Stimulated activated naive B cell treated with anti-CD40 and anti-IgM and Interleukin-4, amounts not matched to agents 10 μg/mL and 1 μg/mL and 100 μg/mL, for 72 hours (primary cell): ENCODE results near the gene ABCB1.
A peak's percentile ranks its signal among the peaks of the same experiment; 100 is the strongest.

Source experiments
- ATAC-seq, 2 donors: fragments of 150-1000 bp; cut with Tn5 transposase; replicated peaks; 2 replicates each; pipeline ENCODE4 v1.10.0; 2021; ENCODE audit warnings: moderate library complexity in 1 of 2
- DNase-seq: peaks from one replicate; pipeline ENCODE4 v3.0.0; 2021
- H3K27ac Mint-ChIP-seq: one replicate; pipeline ENCODE4 v1.8.0; 2022; ENCODE audit warnings: mild to moderate bottlenecking, mixed read lengths
- H3K27me3 Mint-ChIP-seq, 2 donors: one replicate each; pipeline ENCODE4 v1.8.0; 2022; ENCODE audit warnings: mixed read lengths in 2 of 2
- H3K36me3 Mint-ChIP-seq, 2 donors: one replicate each; pipeline ENCODE4 v1.8.0; 2022; ENCODE audit warnings: mixed read lengths in 2 of 2, mild to moderate bottlenecking in 1 of 2
- H3K4me1 Mint-ChIP-seq, 2 donors: one replicate each; pipeline ENCODE4 v1.8.0; 2022; ENCODE audit warnings: mixed read lengths in 2 of 2, mild to moderate bottlenecking in 1 of 2
- H3K4me3 Mint-ChIP-seq, 2 donors: one replicate each; pipeline ENCODE4 v1.8.0; 2022; ENCODE audit warnings: mild to moderate bottlenecking in 2 of 2, mixed read lengths in 2 of 2, moderate library complexity in 1 of 2
- H3K9me3 Mint-ChIP-seq, 2 donors: one replicate each; pipeline ENCODE4 v1.8.0; 2022; ENCODE audit warnings: mixed read lengths in 2 of 2, mild to moderate bottlenecking in 1 of 2

The ABCB1 gene

GRCh38 chr7:87517136-87517815 is 83.4 kb downstream of the ABCB1 start:
- ATAC-seq (no peak), DNase-seq (no peak)
- no peaks in the 10 kb centered on the region for H3K27me3 Mint-ChIP-seq
- H3K4me1 Mint-ChIP-seq = no peaks in the 10 kb centered on the region
- no peak overlapping the region for H3K27ac Mint-ChIP-seq
- no peak overlapping the region for H3K4me3 Mint-ChIP-seq
- peaks cover 0 to 25% of the 10 kb centered on the region in 2 donors for H3K36me3 Mint-ChIP-seq
- no peaks in the 10 kb centered on the region for H3K9me3 Mint-ChIP-seq

- ATAC-seq = no peak
- Mint-ChIP-seq H3K9me3 (no peaks in the 10 kb centered on the region), H3K4me3 (no peak overlapping the region), H3K27me3 (no peaks in the 10 kb centered on the region), H3K4me1 (peaks cover 0 to 10% of the 10 kb centered on the region in 2 donors), H3K27ac (no peak overlapping the region), H3K36me3 (peaks cover 3 to 13% of the 10 kb centered on the region in 2 donors)
- no peak for DNase-seq
Observed at GRCh38 chr7:87513735-87514335, 86.8 kb downstream of the ABCB1 start.

GRCh38 chr7:87512906-87513305 is 87.8 kb downstream of the ABCB1 start:
- H3K4me3 Mint-ChIP-seq = no peak overlapping the region
- no peak for DNase-seq
- peaks cover 6 to 13% of the 10 kb centered on the region in 2 donors for H3K4me1 Mint-ChIP-seq
- no peaks in the 10 kb centered on the region for H3K9me3 Mint-ChIP-seq
- H3K27me3 Mint-ChIP-seq = no peaks in the 10 kb centered on the region
- H3K27ac Mint-ChIP-seq = no peak overlapping the region
- peaks cover 3 to 13% of the 10 kb centered on the region in 2 donors for H3K36me3 Mint-ChIP-seq
- no peak for ATAC-seq

GRCh38 chr7:87511510-87511909 is 89.2 kb downstream of the ABCB1 start:
- ATAC-seq (peak; percentile 65 to 81), DNase-seq (no peak)
- Mint-ChIP-seq H3K27me3 (no peaks in the 10 kb centered on the region), H3K27ac (peak overlapping the region; percentile 11), H3K9me3 (no peaks in the 10 kb centered on the region), H3K36me3 (peaks cover 3 to 13% of the 10 kb centered on the region in 2 donors), H3K4me1 (peaks cover 17 to 20% of the 10 kb centered on the region in 2 donors), H3K4me3 (no peak overlapping the region)

GRCh38 chr7:87510411-87510875 is 90.2 kb downstream of the ABCB1 start:
- Mint-ChIP-seq H3K27ac (no peak overlapping the region), H3K4me1 (peaks cover 23 to 26% of the 10 kb centered on the region in 2 donors), H3K4me3 (no peak overlapping the region), H3K9me3 (no peaks in the 10 kb centered on the region), H3K27me3 (no peaks in the 10 kb centered on the region), H3K36me3 (peaks cover 3 to 13% of the 10 kb centered on the region in 2 donors)
- no peak for ATAC-seq
- no peak for DNase-seq

GRCh38 chr7:87507446-87507845 is 93.2 kb downstream of the ABCB1 start:
- Mint-ChIP-seq H3K4me1 (peaks cover 23 to 26% of the 10 kb centered on the region in 2 donors), H3K4me3 (no peak overlapping the region), H3K36me3 (peaks cover 0 to 3% of the 10 kb centered on the region in 2 donors), H3K27ac (no peak overlapping the region), H3K9me3 (no peaks in the 10 kb centered on the region), H3K27me3 (no peaks in the 10 kb centered on the region)
- DNase-seq (no peak), ATAC-seq (no peak)

- H3K9me3 Mint-ChIP-seq = no peaks in the 10 kb centered on the region
- H3K4me3 Mint-ChIP-seq = no peak overlapping the region
- peaks cover 21 to 26% of the 10 kb centered on the region in 2 donors for H3K4me1 Mint-ChIP-seq
- peak; percentile 44 to 51 for ATAC-seq
- H3K27ac Mint-ChIP-seq = peak overlapping the region; percentile 33
- H3K36me3 Mint-ChIP-seq = peaks cover 0 to 3% of the 10 kb centered on the region in 2 donors
- H3K27me3 Mint-ChIP-seq = no peaks in the 10 kb centered on the region
- no peak for DNase-seq
Observed at GRCh38 chr7:87506246-87507180, 94.2 kb downstream of the ABCB1 start.

GRCh38 chr7:87505557-87506245 is 95.0 kb downstream of the ABCB1 start:
- H3K9me3 Mint-ChIP-seq = peaks cover 0 to 2% of the 10 kb centered on the region in 2 donors
- no peak for ATAC-seq
- peaks cover 0 to 2% of the 10 kb centered on the region in 2 donors for H3K36me3 Mint-ChIP-seq
- no peaks in the 10 kb centered on the region for H3K27me3 Mint-ChIP-seq
- H3K4me1 Mint-ChIP-seq = peaks cover 25 to 31% of the 10 kb centered on the region in 2 donors
- no peak overlapping the region for H3K4me3 Mint-ChIP-seq
- H3K27ac Mint-ChIP-seq = no peak overlapping the region
- DNase-seq = no peak

GRCh38 chr7:87505122-87505521 is 95.6 kb downstream of the ABCB1 start:
- DNase-seq = no peak
- H3K27ac Mint-ChIP-seq = no peak overlapping the region
- no peaks in the 10 kb centered on the region for H3K36me3 Mint-ChIP-seq
- H3K4me3 Mint-ChIP-seq = no peak overlapping the region
- no peaks in the 10 kb centered on the region for H3K27me3 Mint-ChIP-seq
- peaks cover 26 to 37% of the 10 kb centered on the region in 2 donors for H3K4me1 Mint-ChIP-seq
- peaks cover 0 to 2% of the 10 kb centered on the region in 2 donors for H3K9me3 Mint-ChIP-seq
- no peak for ATAC-seq

GRCh38 chr7:87499494-87499893 is 101.2 kb downstream of the ABCB1 start:
- Mint-ChIP-seq H3K9me3 (peaks cover under 1 to 2% of the 10 kb centered on the region in 2 donors), H3K27me3 (no peaks in the 10 kb centered on the region), H3K4me1 (peaks cover 22 to 35% of the 10 kb centered on the region in 2 donors), H3K27ac (no peak overlapping the region), H3K36me3 (peaks cover 0 to 1% of the 10 kb centered on the region in 2 donors), H3K4me3 (no peak overlapping the region)
- ATAC-seq = no peak
- DNase-seq = no peak

- DNase-seq = no peak
- H3K4me1 Mint-ChIP-seq = peaks cover 22 to 35% of the 10 kb centered on the region in 2 donors
- no peak overlapping the region for H3K4me3 Mint-ChIP-seq
- peaks cover 3 to 4% of the 10 kb centered on the region in 2 donors for H3K9me3 Mint-ChIP-seq
- no peaks in the 10 kb centered on the region for H3K27me3 Mint-ChIP-seq
- H3K27ac Mint-ChIP-seq = no peak overlapping the region
- peak; percentile 54 to 69 for ATAC-seq
- H3K36me3 Mint-ChIP-seq = peaks cover 0 to 3% of the 10 kb centered on the region in 2 donors
Observed at GRCh38 chr7:87498893-87499292, 101.8 kb downstream of the ABCB1 start.

- no peak overlapping the region for H3K4me3 Mint-ChIP-seq
- no peak for ATAC-seq
- DNase-seq = no peak
- H3K27ac Mint-ChIP-seq = no peak overlapping the region
- H3K4me1 Mint-ChIP-seq = peaks cover 22 to 35% of the 10 kb centered on the region in 2 donors
- H3K36me3 Mint-ChIP-seq = peaks cover 0 to 3% of the 10 kb centered on the region in 2 donors
- peaks cover 3 to 4% of the 10 kb centered on the region in 2 donors for H3K9me3 Mint-ChIP-seq
- no peaks in the 10 kb centered on the region for H3K27me3 Mint-ChIP-seq
Observed at GRCh38 chr7:87497482-87497881, 103.2 kb downstream of the ABCB1 start.

GRCh38 chr7:87495366-87495765 is 105.3 kb downstream of the ABCB1 start:
- ATAC-seq (no peak), DNase-seq (no peak)
- Mint-ChIP-seq H3K4me3 (no peak overlapping the region), H3K27me3 (no peaks in the 10 kb centered on the region), H3K9me3 (peaks cover 1 to 4% of the 10 kb centered on the region in 2 donors), H3K36me3 (peaks cover 0 to 3% of the 10 kb centered on the region in 2 donors), H3K27ac (no peak overlapping the region), H3K4me1 (peaks cover 16 to 26% of the 10 kb centered on the region in 2 donors)

- Mint-ChIP-seq H3K9me3 (peaks cover 3 to 4% of the 10 kb centered on the region in 2 donors), H3K4me3 (no peak overlapping the region), H3K36me3 (peaks cover 0 to 3% of the 10 kb centered on the region in 2 donors), H3K4me1 (peaks cover 11 to 17% of the 10 kb centered on the region in 2 donors), H3K27ac (no peak overlapping the region), H3K27me3 (no peaks in the 10 kb centered on the region)
- DNase-seq (no peak), ATAC-seq (no peak)
Observed at GRCh38 chr7:87494454-87494853, 106.2 kb downstream of the ABCB1 start.
